ENCODE results near the gene MAP3K7CL. TPM values are rescaled to one million over a fixed set of nuclear protein-coding genes. Genes with fewer than 3 reads are reported as not detected.
"Not testable (repeated sequence)": the region's sequence is repeated elsewhere in the genome, so short reads cannot be mapped to it uniquely, and the experiment has no call there.

The MAP3K7CL gene
- total RNA-seq, 4 donors from 2014 or later = 6.8 to 10.4 (median 8.8) TPM

DNA sequence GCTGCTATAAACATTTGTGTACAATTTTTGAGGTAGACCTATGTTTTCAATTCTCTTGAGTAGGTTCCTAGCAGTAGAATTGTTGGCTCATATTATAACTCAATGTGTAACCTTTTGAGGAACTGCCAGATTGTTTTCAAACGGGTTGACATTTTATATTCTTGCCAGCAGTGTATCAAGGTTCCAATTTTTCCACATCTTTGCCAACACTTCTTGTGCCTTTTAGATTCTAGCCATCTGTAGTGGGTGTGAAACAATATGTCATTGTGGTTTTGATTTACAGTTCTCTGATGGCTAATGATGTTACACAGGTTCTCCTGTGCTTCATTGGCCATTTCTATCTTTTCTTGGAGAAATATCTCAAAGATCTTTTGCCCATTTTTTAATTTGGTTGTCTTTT, 36.4 kb downstream of the MAP3K7CL start:
- no peak for TF ChIP-seq EP300 (IDR thresholded peaks at IDR 0.05)
- TF ChIP-seq POLR2A (IDR thresholded peaks at IDR 0.05) = no peak
- no peak for TF ChIP-seq POLR2AphosphoS5 (IDR thresholded peaks at IDR 0.05)
- TF ChIP-seq, protein P1, sequence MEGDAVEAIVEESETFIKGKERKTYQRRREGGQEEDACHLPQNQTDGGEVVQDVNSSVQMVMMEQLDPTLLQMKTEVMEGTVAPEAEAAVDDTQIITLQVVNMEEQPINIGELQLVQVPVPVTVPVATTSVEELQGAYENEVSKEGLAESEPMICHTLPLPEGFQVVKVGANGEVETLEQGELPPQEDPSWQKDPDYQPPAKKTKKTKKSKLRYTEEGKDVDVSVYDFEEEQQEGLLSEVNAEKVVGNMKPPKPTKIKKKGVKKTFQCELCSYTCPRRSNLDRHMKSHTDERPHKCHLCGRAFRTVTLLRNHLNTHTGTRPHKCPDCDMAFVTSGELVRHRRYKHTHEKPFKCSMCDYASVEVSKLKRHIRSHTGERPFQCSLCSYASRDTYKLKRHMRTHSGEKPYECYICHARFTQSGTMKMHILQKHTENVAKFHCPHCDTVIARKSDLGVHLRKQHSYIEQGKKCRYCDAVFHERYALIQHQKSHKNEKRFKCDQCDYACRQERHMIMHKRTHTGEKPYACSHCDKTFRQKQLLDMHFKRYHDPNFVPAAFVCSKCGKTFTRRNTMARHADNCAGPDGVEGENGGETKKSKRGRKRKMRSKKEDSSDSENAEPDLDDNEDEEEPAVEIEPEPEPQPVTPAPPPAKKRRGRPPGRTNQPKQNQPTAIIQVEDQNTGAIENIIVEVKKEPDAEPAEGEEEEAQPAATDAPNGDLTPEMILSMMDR (IDR thresholded peaks at IDR 0.05) = no peak
- Histone ChIP-seq H3K36me3 (no peaks in the 10 kb centered on the region), H3K4me1 (peaks cover 36% of the 10 kb centered on the region), H3K4me3 (no peak overlapping the region), H3K27ac (no peak overlapping the region), H3K9me3 (no peaks in the 10 kb centered on the region), H3K27me3 (no peaks in the 10 kb centered on the region)
- WGBS = 10% methylated on average over 1 of the region's 1 CpG
- no peak for DNase-seq (ENCODE audit: low spot score in 2 of 2)

DNA sequence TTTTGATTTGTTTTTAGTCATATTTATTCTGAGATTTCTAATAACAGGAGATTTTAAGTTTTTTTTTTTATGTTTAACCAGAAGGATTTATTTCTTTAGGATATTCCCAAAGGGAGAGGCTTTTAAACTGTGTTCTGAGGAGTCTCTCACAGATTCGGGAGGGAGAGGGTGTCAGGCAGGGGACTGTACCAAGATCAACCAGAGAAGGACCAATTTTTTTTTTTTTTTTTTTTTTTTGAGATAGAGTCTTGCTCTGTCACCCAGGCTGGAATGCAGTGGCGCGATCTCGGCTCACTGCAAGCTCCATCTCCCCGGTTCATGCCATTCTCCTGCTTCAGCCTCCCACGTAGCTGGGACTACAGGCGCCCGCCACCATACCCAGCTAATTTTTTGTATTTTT, 37.0 kb downstream of the MAP3K7CL start:
- not testable (repeated sequence) for H3K27ac ChIP-seq

DNA sequence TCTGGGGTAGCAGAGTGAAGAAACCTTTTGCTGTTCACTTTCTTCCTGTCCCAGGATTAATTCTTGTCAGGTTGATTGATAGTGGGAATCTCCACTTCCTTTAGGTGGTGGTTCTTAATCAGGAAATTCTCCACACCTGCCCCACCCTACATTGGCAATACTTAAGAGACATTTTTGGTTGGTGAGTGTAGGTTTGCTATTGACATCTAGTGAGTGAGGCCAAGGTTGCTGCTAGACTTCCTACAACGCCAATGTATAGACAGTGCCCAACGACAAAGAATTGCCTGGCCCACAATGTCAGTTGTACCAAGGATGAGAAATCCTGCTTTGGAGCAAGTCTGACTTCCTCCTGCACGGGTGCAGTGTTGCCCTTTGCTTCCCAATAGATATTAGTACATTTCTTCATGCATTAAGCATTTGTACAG, 38.5 kb downstream of the MAP3K7CL start:
- no peak overlapping the region for H3K4me3 ChIP-seq
- 58% methylated on average over 3 of the region's 3 CpGs for WGBS
- H3K4me1 ChIP-seq = peaks cover 21% of the 10 kb centered on the region
- TF ChIP-seq, protein P1 (IDR thresholded peaks at IDR 0.05) = no peak
- TF ChIP-seq POLR2A (IDR thresholded peaks at IDR 0.05) = no peak
- no peak for TF ChIP-seq EP300 (IDR thresholded peaks at IDR 0.05)
- H3K27ac ChIP-seq = no peak overlapping the region
- no peak for DNase-seq (ENCODE audit: low spot score in 2 of 2)
- H3K27me3 ChIP-seq = no peaks in the 10 kb centered on the region
- no peaks in the 10 kb centered on the region for H3K9me3 ChIP-seq
- no peaks in the 10 kb centered on the region for H3K36me3 ChIP-seq

More for the DNA sequence above, 37.0 kb downstream of the MAP3K7CL start:
- not testable (repeated sequence) for H3K9me3 ChIP-seq; H3K4me3 ChIP-seq; H3K27me3 ChIP-seq; H3K36me3 ChIP-seq; DNase-seq (ENCODE audit: low spot score in 2 of 2)
- 97% methylated on average over 8 of the region's 8 CpGs for WGBS
- peaks cover 33% of the 10 kb centered on the region for H3K4me1 ChIP-seq

DNA sequence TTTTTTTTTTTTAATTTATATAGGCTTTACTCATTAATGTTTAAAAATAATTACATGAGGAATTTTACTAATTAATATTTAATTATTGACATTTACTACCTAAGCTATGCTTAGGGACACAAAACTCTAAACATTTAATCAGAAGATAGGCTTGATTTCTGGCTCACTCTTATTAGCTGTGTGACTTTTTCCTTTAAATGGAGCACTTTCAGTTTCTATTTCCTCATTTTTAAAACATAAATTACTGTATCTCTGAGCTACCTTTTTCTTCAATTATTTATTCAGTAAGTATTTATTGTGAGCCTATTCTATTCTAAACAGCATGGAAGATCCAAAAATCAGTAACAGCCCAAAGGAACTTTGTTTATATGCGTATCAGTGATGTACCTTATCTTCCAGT, 40.5 kb downstream of the MAP3K7CL start:
- no peaks in the 10 kb centered on the region for H3K36me3 ChIP-seq
- TF ChIP-seq POLR2AphosphoS5 (IDR thresholded peaks at IDR 0.05) = no peak
- TF ChIP-seq, protein P1 (IDR thresholded peaks at IDR 0.05) = no peak
- no peak for TF ChIP-seq EP300 (IDR thresholded peaks at IDR 0.05)
- no peak for TF ChIP-seq POLR2A (IDR thresholded peaks at IDR 0.05)
- WGBS = 92% methylated on average over 1 of the region's 1 CpG
- no peak overlapping the region for H3K27ac ChIP-seq
- H3K4me1 ChIP-seq = peaks cover 26% of the 10 kb centered on the region
- no peaks in the 10 kb centered on the region for H3K27me3 ChIP-seq
- DNase-seq (ENCODE audit: low spot score in 2 of 2) = no peak
- H3K9me3 ChIP-seq = no peaks in the 10 kb centered on the region
- H3K4me3 ChIP-seq = no peak overlapping the region

DNA sequence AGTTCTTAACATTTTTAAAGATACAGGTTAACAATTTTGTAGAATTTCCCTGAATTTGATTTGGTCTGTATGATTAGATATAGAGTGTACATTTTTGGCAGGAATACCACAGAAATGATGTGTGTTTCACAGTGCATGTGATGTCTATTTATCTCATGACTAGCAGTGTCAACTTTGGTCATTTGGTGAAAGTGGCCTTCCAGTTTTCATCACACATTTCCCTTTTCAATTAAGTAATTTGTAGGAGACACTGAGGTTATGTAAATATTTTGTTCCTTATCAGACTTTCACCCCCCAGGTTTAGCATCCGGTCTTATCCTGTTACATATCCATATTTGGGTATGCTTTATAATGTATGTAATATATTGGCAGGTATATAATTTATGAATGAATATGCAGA, 41.8 kb downstream of the MAP3K7CL start:
- H3K27ac ChIP-seq = no peak overlapping the region
- 92% methylated on average over 1 of the region's 1 CpG for WGBS
- no peak for DNase-seq (ENCODE audit: low spot score in 2 of 2)
- H3K36me3 ChIP-seq = no peaks in the 10 kb centered on the region
- TF ChIP-seq POLR2A (IDR thresholded peaks at IDR 0.05) = no peak
- no peak for TF ChIP-seq POLR2AphosphoS5 (IDR thresholded peaks at IDR 0.05)
- no peak for TF ChIP-seq EP300 (IDR thresholded peaks at IDR 0.05)
- TF ChIP-seq, protein P1 (IDR thresholded peaks at IDR 0.05) = no peak
- H3K9me3 ChIP-seq = no peaks in the 10 kb centered on the region
- H3K4me3 ChIP-seq = no peak overlapping the region
- peaks cover 22% of the 10 kb centered on the region for H3K4me1 ChIP-seq
- H3K27me3 ChIP-seq = no peaks in the 10 kb centered on the region

DNA sequence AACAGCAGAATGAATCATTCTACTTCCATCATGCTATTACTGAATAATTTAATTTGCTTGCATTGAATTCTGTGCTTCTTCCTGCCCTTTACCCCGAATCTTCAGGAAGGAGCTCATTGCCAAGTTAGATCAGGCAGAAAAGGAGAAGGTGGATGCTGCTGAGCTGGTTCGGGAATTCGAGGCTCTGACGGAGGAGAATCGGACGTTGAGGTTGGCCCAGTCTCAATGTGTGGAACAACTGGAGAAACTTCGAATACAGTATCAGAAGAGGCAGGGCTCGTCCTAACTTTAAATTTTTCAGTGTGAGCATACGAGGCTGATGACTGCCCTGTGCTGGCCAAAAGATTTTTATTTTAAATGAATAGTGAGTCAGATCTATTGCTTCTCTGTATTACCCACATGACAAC, 44.2 kb downstream of the MAP3K7CL start:
- Histone ChIP-seq H3K36me3 (no peaks in the 10 kb centered on the region), H3K4me3 (no peak overlapping the region), H3K9me3 (no peaks in the 10 kb centered on the region), H3K4me1 (peaks cover 13% of the 10 kb centered on the region), H3K27me3 (no peaks in the 10 kb centered on the region), H3K27ac (no peak overlapping the region)
- no peak for DNase-seq (ENCODE audit: low spot score in 2 of 2)
- TF ChIP-seq POLR2AphosphoS5 (IDR thresholded peaks at IDR 0.05) (no peak), EP300 (IDR thresholded peaks at IDR 0.05) (no peak), POLR2A (IDR thresholded peaks at IDR 0.05) (no peak)
- TF ChIP-seq, protein P1 (IDR thresholded peaks at IDR 0.05) = no peak
- 55% methylated on average over 9 of the region's 9 CpGs for WGBS
